HCT116 (cell line): ENCODE results near the gene DCN. TPM values are rescaled to one million over a fixed set of nuclear protein-coding genes. Genes with fewer than 3 reads are reported as not detected.

Experiments used
- ATAC-seq: fragments of 200-7000 bp; cut with Tn5 transposase; 2 replicates; pipeline ENCODE4 v1.9.1; 2020; ENCODE audit warnings: mild to moderate bottlenecking, moderate library complexity
- BruUV-seq: library from RNA; stranded (reverse); fragments of 400-500 nt; replicated peaks from 2 replicates; lab custom pipeline; 2021; lab: Mats Ljungman, UMichigan
- CTCF ChIA-PET: fragments of 300-600 bp; sonication (Branson Sonifier 250); formaldehyde crosslinking; loops from one replicate; lab custom pipeline; 2021; ENCODE audit warnings: antibody characterized with exemption; lab: Charles Lee
- POLR2A ChIA-PET: fragments of 300-600, 350-600 bp; sonication (Branson Sonifier 250); formaldehyde crosslinking; loops from one replicate; lab custom pipeline; 2021; ENCODE audit warnings: antibody characterized with exemption; lab: Charles Lee
- RAD21 ChIA-PET, 2 experiments: fragments of 300-600 bp; sonication (Branson Sonifier 250); formaldehyde crosslinking; loops; one replicate each; lab custom pipeline; 2023; ENCODE audit warnings: low total read pairs in 2 of 2; ENCODE audit not compliant: uncharacterized antibody in 2 of 2, unreplicated experiment in 2 of 2, low non-redundant PET in 1 of 2; lab: Charles Lee
- DNase-seq: peaks from one replicate; pipeline ENCODE4 v3.0.0-alpha.2; 2010; ENCODE audit warnings: low read depth, low spot score
- H2AFZ ChIP-seq: fragments of 200-600 bp; shearing (Covaris generic), sonication (generic); 2 replicates; pipeline ENCODE4 v1.6.1; 2017; ENCODE audit warnings: low read depth, mixed run types, mixed read lengths, antibody characterized with exemption, low read length; ENCODE audit not compliant: poor library complexity, severe bottlenecking
- H3K27ac ChIP-seq: 2 replicates; pipeline ENCODE4 v1.5.1; 2012; ENCODE audit warnings: low read depth, low read length
- H3K27me3 ChIP-seq: fragments of 200-600 bp; sonication (generic); 2 replicates; pipeline ENCODE4 v1.6.1; 2016; ENCODE audit warnings: mixed run types, low read length, mixed read lengths; ENCODE audit not compliant: insufficient read depth
- H3K36me3 ChIP-seq, 2 experiments: fragments of 200-500 bp in 1 of 2; fragments of 200-600 bp in 1 of 2; sonication (Bioruptor generic) in 1 of 2; sonication (generic) in 1 of 2; 2 replicates each; pipeline versions ENCODE4 v1.5.1 to v1.6.1; 2014 to 2016; ENCODE audit warnings: low read length in 2 of 2, inconsistent platforms in 1 of 2, mixed read lengths in 1 of 2, mixed run types in 1 of 2; ENCODE audit not compliant: insufficient read depth in 2 of 2, control insufficient read depth in 1 of 2
- H3K4me1 ChIP-seq, 2 experiments: fragments of 200-600 bp in 1 of 2; sonication (generic) in 1 of 2; 2 replicates each; pipeline versions ENCODE4 v1.5.1 to v1.6.1; 2012 to 2017; ENCODE audit warnings: low read length in 2 of 2, inconsistent platforms in 1 of 2, mild to moderate bottlenecking in 1 of 2, mixed read lengths in 1 of 2, mixed run types in 1 of 2, moderate library complexity in 1 of 2; ENCODE audit not compliant: insufficient read depth in 2 of 2, control insufficient read depth in 1 of 2
- H3K4me2 ChIP-seq: fragments of 200-600 bp; sonication (generic); 2 replicates; pipeline ENCODE4 v1.6.1; 2017; ENCODE audit warnings: mixed run types, low read length, mixed read lengths
- H3K4me3 ChIP-seq, 2 experiments: fragments of 200-600 bp in 1 of 2; sonication (generic) in 1 of 2; replicated peaks in 1 of 2; 2 replicates each; pipeline ENCODE4 v1.5.1; 2011 to 2016; ENCODE audit warnings: low read length in 2 of 2, control low read depth in 1 of 2, low read depth in 1 of 2, mild to moderate bottlenecking in 1 of 2, mixed read lengths in 1 of 2, mixed run types in 1 of 2
- H3K79me2 ChIP-seq: fragments of 200-600 bp; sonication (generic); 2 replicates; pipeline ENCODE4 v1.6.1; 2017; ENCODE audit warnings: mild to moderate bottlenecking, mixed run types, low read length, moderate library complexity, mixed read lengths; ENCODE audit not compliant: insufficient read depth
- H3K9ac ChIP-seq: fragments of 200-600 bp; sonication (generic); 2 replicates; pipeline ENCODE4 v1.6.1; 2016; ENCODE audit warnings: low read length, mixed read lengths
- H3K9me2 ChIP-seq: fragments of 200-600 bp; sonication (generic), shearing (Covaris generic); 2 replicates; pipeline ENCODE4 v1.6.1; 2017; ENCODE audit warnings: mixed run types, mild to moderate bottlenecking, moderate library complexity; ENCODE audit not compliant: insufficient read depth
- H3K9me3 ChIP-seq, 2 experiments: fragments of 200-500 bp in 1 of 2; fragments of 200-600 bp in 1 of 2; sonication (Bioruptor generic) in 1 of 2; sonication (generic) in 1 of 2; 2 replicates each; pipeline ENCODE4 v1.6.1; 2014 to 2017; ENCODE audit warnings: low read length in 2 of 2, mixed read lengths in 2 of 2, inconsistent platforms in 1 of 2, low read depth in 1 of 2, mild to moderate bottlenecking in 1 of 2, mixed run types in 1 of 2, moderate library complexity in 1 of 2; ENCODE audit not compliant: control insufficient read depth in 1 of 2, insufficient read depth in 1 of 2
- H4K20me1 ChIP-seq: fragments of 200-600 bp; sonication (generic), shearing (Covaris generic); 2 replicates; pipeline ENCODE4 v1.6.1; 2017; ENCODE audit warnings: mixed run types, mild to moderate bottlenecking, moderate library complexity; ENCODE audit not compliant: insufficient read depth
- ATF3 ChIP-seq: IDR thresholded peaks from 2 replicates; pipeline ENCODE4 v1.6.1; 2012
- CBX3 ChIP-seq: IDR thresholded peaks from 2 replicates; pipeline ENCODE4 v1.6.1; 2012; ENCODE audit warnings: low read depth
- CEBPB ChIP-seq: IDR thresholded peaks from 2 replicates; pipeline ENCODE4 v1.6.1; 2012; ENCODE audit warnings: low read depth
- EZH2phosphoT487 ChIP-seq: fragments of 200-600 bp; IDR thresholded peaks from 2 replicates; pipeline ENCODE4 v1.6.1; 2018; ENCODE audit warnings: antibody characterized with exemption, borderline replicate concordance
- FOSL1 ChIP-seq: IDR thresholded peaks from 2 replicates; pipeline ENCODE4 v1.6.1; 2012; ENCODE audit warnings: low read depth
- JUND ChIP-seq: IDR thresholded peaks from 2 replicates; pipeline ENCODE4 v1.6.1; 2012
- RAD21 ChIP-seq: IDR thresholded peaks from 2 replicates; pipeline ENCODE4 v1.6.1; 2012; ENCODE audit warnings: low read depth, mild to moderate bottlenecking
- REST ChIP-seq: IDR thresholded peaks from 2 replicates; pipeline ENCODE4 v1.6.1; 2012; ENCODE audit warnings: low read depth
- SP1 ChIP-seq: IDR thresholded peaks from 2 replicates; pipeline ENCODE4 v1.6.1; 2012; ENCODE audit warnings: low read depth
- TCF7L2 ChIP-seq: IDR thresholded peaks from 2 replicates; pipeline ENCODE4 v1.7.0; 2011; ENCODE audit warnings: borderline replicate concordance, inconsistent platforms; ENCODE audit not compliant: insufficient read depth, insufficient read length; ENCODE audit errors: extremely low read depth
- ZBTB33 ChIP-seq: IDR thresholded peaks from 2 replicates; pipeline ENCODE4 v1.6.1; 2011; ENCODE audit warnings: mild to moderate bottlenecking, low read length, moderate library complexity; ENCODE audit not compliant: insufficient replicate concordance; ENCODE audit errors: extremely low read depth
- ZNF274 ChIP-seq: fragments of 200-500 bp; sonication (Bioruptor generic); IDR thresholded peaks from 2 replicates; pipeline ENCODE4 v1.6.1; 2014; ENCODE audit warnings: mild to moderate bottlenecking, low read depth, low read length, inconsistent platforms
- intact Hi-C: fragments of 100-400 bp; cut with micrococcal nuclease; formaldehyde crosslinking; loops from 2 replicates; pipeline ENCODE4 v1.10.0; 2022
- total RNA-seq: library from RNA; stranded (reverse); gene quantifications from one replicate; pipeline ENCODE4 v1.2.1, GENCODE V29; 2021; ENCODE audit not compliant: unreplicated experiment

Gene DCN
- total RNA-seq, 1 experiment from 2014 or later = 3.6 TPM

- no peak overlapping the region for H3K4me3 ChIP-seq
- H3K27ac ChIP-seq = no peak overlapping the region
- DNase-seq (no peak), ATAC-seq (no peak)
- no peaks in the 10 kb centered on the region for H3K36me3 ChIP-seq
- H3K9me3 ChIP-seq = no peaks in the 10 kb centered on the region
- TF ChIP-seq CBX3 (no peak), SP1 (no peak), JUND (no peak), ZBTB33 (no peak), CEBPB (no peak), ATF3 (no peak), REST (no peak), ZNF274 (no peak), EZH2phosphoT487 (no peak), FOSL1 (no peak), TCF7L2 (no peak), RAD21 (no peak)
- H3K4me1 ChIP-seq = no peaks in the 10 kb centered on the region
- no TSS peak for BruUV-seq
- no peaks in the 10 kb centered on the region for H3K27me3 ChIP-seq
- H2AFZ ChIP-seq = no peak overlapping the region
- POLR2A ChIA-PET = no interaction called here
- H4K20me1 ChIP-seq = no peaks in the 10 kb centered on the region
- H3K9ac ChIP-seq = no peak overlapping the region
- H3K4me2 ChIP-seq = no peak overlapping the region
- CTCF ChIA-PET = no interaction called here
- no peaks in the 10 kb centered on the region for H3K79me2 ChIP-seq
- H3K9me2 ChIP-seq = no peaks in the 10 kb centered on the region
- RAD21 ChIA-PET = no interaction called here
- intact Hi-C loops = loop anchor here (10.0 kb wide), 1 partner anchor 219 kb away; no protein-coding TSS in a partner anchor
Measured at GRCh38 chr12:91106283-91106682, 76.3 kb downstream of the DCN start.
